ENCODE data around the gene TWF2. TPM values are rescaled to one million over a fixed set of nuclear protein-coding genes. Genes with fewer than 3 reads are reported as not detected.

TWF2 gene
- total and polyA plus RNA-seq, 2 of the 13 experiments (the other 11 are each of a cell fraction or from before 2014, with no cell fraction given), result 45.5 to 108 TPM

DNA sequence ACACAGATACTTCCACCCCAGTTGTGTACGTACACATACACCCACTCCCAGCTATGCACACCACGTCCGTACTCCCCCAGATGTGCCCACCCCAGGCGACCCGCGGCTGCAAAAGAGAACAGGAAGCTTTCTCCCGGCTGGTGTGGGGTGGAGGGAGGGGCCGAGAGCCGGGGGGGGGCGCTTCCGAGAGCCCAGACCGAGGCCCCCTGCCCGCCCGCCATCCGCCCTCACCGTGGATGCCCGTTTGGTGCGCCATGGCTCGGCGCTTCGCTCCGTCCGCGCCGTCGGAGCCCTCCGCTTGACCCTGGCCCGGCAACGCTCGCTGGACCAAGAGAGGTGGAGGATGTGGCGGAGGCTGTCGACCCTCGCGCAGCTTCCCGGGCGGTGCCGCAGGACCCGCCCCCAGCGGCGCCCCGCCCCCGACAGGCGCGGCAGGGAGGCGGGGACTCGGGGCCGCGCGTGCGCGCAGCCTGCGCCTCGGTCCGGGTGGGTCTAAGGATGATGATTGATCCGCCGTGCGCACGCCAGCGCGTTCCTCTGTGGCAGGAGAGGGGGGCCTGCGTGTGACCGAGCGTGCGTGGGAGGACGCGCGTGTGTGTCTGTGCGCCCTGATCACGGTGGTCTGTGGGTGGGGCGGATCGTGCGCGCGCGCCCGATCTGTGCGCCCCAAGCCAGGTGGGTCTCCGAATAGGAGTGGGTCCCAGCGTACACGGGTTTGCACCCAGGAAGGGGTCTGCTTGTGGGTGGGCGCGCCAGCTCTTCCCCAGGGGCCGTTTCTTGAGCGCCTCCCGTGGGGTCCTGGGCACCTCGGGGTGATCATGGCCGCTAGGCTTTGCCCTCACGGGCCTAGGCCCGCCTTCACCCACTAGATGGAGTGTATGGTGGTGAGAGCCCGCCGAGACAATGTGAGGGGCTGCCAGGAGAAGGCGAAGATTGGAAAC lies at the start of gene TWF2 (continued):
- TF ChIP-seq ZNF639 (CRISPR knock-in tag; conservative IDR thresholded peaks at IDR 0.05) (peak; percentile 17; the same call in 1 of the 2 replicates), ZSCAN31 (CRISPR knock-in tag; IDR thresholded peaks at IDR 0.05; ENCODE audit: low read depth) (no peak), FOSL1 (CRISPR knock-in tag; IDR thresholded peaks at IDR 0.05; ENCODE audit: borderline replicate concordance) (no peak), ZFP37 (CRISPR knock-in tag; IDR thresholded peaks at IDR 0.05; ENCODE audit: borderline replicate concordance) (no peak), KLF15 (CRISPR knock-in tag; IDR thresholded peaks at IDR 0.05; ENCODE audit: borderline replicate concordance) (0 out of 2 replicates have a peak, but pooled peaks have one; percentile 48), NFKB2 (CRISPR knock-in tag; IDR thresholded peaks at IDR 0.05; ENCODE audit: borderline replicate concordance) (peak; percentile 79; the same call in 1 of the 2 replicates), ZMYM2 (CRISPR knock-in tag; IDR thresholded peaks at IDR 0.05) (0 out of 2 replicates have a peak, but pooled peaks have one; percentile 13), PRMT3 (CRISPR knock-in tag; IDR thresholded peaks at IDR 0.05; ENCODE audit: borderline replicate concordance, low read depth) (no peak), RBFOX2 (IDR thresholded peaks at IDR 0.05; ENCODE audit: low read depth, low read length) (peak; percentile 96), SNAI1 (CRISPR knock-in tag; IDR thresholded peaks at IDR 0.05; ENCODE audit: borderline replicate concordance) (0 out of 2 replicates have a peak, but pooled peaks have one; percentile 53), ZNF629 (CRISPR knock-in tag; conservative IDR thresholded peaks at IDR 0.05) (no peak), HDAC1 (CRISPR knock-in tag; IDR thresholded peaks at IDR 0.05) (peak; percentile 80), ZNF383 (CRISPR knock-in tag; IDR thresholded peaks at IDR 0.05; ENCODE audit: borderline replicate concordance) (no peak), PAWR (CRISPR knock-in tag; IDR thresholded peaks at IDR 0.05; ENCODE audit: borderline replicate concordance) (no peak), EEA1 (CRISPR knock-in tag; IDR thresholded peaks at IDR 0.05; ENCODE audit: borderline replicate concordance) (peak; percentile 94; the same call in 1 of the 2 replicates), MEIS2 (CRISPR knock-in tag; IDR thresholded peaks at IDR 0.05) (peak; percentile 86), ZNF180 (CRISPR knock-in tag; IDR thresholded peaks at IDR 0.05; ENCODE audit: borderline replicate concordance, low read depth) (no peak), MTA1 (CRISPR knock-in tag; IDR thresholded peaks at IDR 0.05; ENCODE audit: borderline replicate concordance) (peak; percentile 76; the same call in 1 of the 2 replicates), RNF2 (conservative IDR thresholded peaks at IDR 0.05; ENCODE audit: low read depth) (no peak), SP140L (CRISPR knock-in tag; IDR thresholded peaks at IDR 0.05; ENCODE audit: borderline replicate concordance) (no peak), PITX1 (CRISPR knock-in tag; IDR thresholded peaks at IDR 0.05) (0 out of 2 replicates have a peak, but pooled peaks have one; percentile 44), CBFB (CRISPR knock-in tag; IDR thresholded peaks at IDR 0.05) (peak; percentile 76; the same call in 1 of the 2 replicates), ZNF761 (CRISPR knock-in tag; conservative IDR thresholded peaks at IDR 0.05) (peak; percentile 76; the same call in 1 of the 2 replicates), MED8 (CRISPR knock-in tag; IDR thresholded peaks at IDR 0.05; ENCODE audit: insufficient replicate concordance) (peak; percentile 29)
- TF ChIP-seq, protein P1, sequence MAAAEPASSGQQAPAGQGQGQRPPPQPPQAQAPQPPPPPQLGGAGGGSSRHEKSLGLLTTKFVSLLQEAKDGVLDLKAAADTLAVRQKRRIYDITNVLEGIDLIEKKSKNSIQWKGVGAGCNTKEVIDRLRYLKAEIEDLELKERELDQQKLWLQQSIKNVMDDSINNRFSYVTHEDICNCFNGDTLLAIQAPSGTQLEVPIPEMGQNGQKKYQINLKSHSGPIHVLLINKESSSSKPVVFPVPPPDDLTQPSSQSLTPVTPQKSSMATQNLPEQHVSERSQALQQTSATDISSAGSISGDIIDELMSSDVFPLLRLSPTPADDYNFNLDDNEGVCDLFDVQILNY (CRISPR knock-in tag; conservative IDR thresholded peaks at IDR 0.05), result 0 out of 2 replicates have a peak, but pooled peaks have one; percentile 1
- TF ChIP-seq, protein P2, sequence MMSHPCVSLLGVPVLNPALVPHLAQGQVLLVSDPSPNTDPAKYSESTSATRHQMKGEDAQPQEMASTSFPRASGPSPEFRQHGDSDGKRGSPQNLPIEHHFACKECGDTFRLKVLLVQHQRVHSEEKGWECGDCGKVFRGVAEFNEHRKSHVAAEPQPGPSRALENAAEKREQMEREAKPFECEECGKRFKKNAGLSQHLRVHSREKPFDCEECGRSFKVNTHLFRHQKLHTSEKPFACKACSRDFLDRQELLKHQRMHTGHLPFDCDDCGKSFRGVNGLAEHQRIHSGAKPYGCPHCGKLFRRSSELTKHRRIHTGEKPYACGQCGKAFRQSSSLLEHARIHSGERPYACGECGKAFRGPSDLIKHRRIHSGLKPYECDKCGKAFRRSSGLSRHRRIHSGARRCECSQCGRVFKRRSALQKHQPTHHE (CRISPR knock-in tag; IDR thresholded peaks at IDR 0.05; ENCODE audit: borderline replicate concordance), result peak; percentile 54; the same call in 1 of the 2 replicates
